Effector memory CD4-positive, alpha-beta T cell (primary cell): ENCODE measurements around the gene NUBPL.
"Not testable (repeated sequence)": the region's sequence is repeated elsewhere in the genome, so short reads cannot be mapped to it uniquely, and the experiment has no call there.

Experiments
- DNase-seq, 3 donors: peaks; one replicate each; pipeline ENCODE4 v3.0.0-alpha.2; 2020
- H3K27ac ChIP-seq: 2 replicates; pipeline ENCODE4 v1.7.0; 2013; ENCODE audit warnings: mild to moderate bottlenecking, low read length, moderate library complexity; ENCODE audit not compliant: insufficient read depth, poor library complexity, severe bottlenecking
- H3K27me3 ChIP-seq: replicated peaks from 2 replicates; pipeline ENCODE4 v1.7.0; 2013; ENCODE audit warnings: mild to moderate bottlenecking, low read length; ENCODE audit not compliant: insufficient read depth, control insufficient read depth, poor library complexity, severe bottlenecking
- H3K36me3 ChIP-seq: 2 replicates; pipeline ENCODE4 v1.7.0; 2013; ENCODE audit warnings: mild to moderate bottlenecking, low read length, moderate library complexity; ENCODE audit not compliant: control insufficient read depth, insufficient read depth
- H3K4me1 ChIP-seq: 2 replicates; pipeline ENCODE4 v1.7.0; 2013; ENCODE audit warnings: low read length, mild to moderate bottlenecking; ENCODE audit not compliant: control insufficient read depth, insufficient read depth, poor library complexity, severe bottlenecking
- H3K4me3 ChIP-seq: 2 replicates; pipeline ENCODE4 v1.7.0; 2013; ENCODE audit warnings: low read length, low read depth, mild to moderate bottlenecking; ENCODE audit not compliant: insufficient read depth, poor library complexity, severe bottlenecking
- H3K9me3 ChIP-seq: 2 replicates; pipeline ENCODE4 v1.7.0; 2013; ENCODE audit warnings: mild to moderate bottlenecking, low read length, moderate library complexity; ENCODE audit not compliant: control insufficient read depth

Gene NUBPL

DNA sequence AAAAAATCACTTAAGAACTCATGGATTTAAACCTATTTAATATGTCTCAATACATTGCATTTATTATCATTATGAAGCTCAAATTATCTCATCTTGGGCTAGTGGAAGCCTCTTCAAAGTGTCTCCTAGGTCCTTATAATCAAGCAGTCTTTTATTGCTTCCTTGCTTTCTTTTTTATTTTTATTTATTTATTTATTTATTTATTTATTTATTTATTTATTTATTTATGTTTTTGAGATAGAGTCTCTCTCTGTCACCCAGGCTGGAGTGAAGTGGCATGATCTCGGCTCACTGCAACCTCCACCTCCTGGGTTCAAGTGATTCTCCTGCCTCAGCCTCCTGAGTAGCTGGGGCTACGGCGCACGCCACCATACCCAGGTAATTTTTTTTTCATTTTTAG lies 329.0 kb downstream of the NUBPL start:
- H3K9me3 ChIP-seq, H3K27ac ChIP-seq, DNase-seq, H3K27me3 ChIP-seq, H3K36me3 ChIP-seq, H3K4me3 ChIP-seq, H3K4me1 ChIP-seq: not testable (repeated sequence)

DNA sequence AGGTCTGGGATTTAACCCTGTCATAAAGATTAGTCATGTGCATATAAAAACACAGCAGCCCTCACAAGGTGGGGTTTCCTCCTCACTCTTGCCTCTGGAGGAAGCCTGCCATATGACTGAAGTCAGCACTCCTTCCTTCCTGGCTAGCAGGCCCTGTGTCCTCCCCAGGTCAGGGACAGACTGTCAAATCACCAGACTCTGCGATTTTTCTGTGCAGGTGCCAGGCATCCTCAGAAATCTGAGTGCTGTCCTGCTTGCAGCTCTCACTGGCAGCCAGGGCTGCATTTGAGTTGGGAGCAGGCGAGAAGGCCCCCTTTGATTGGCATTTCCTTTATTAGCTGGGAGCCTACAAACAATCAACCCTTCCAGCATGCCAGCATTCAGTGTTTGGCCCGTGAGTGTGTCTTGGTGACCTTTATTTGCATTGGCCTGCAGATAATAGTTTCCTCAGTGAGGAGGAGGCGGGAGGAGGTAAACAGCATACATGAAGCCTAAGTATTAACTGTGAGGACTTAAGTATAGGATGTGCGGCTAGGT lies 332.1 kb downstream of the NUBPL start:
- no peaks in the 10 kb centered on the region for H3K27me3 ChIP-seq
- no peaks in the 10 kb centered on the region for H3K4me1 ChIP-seq
- H3K4me3 ChIP-seq: no peak overlapping the region
- H3K36me3 ChIP-seq: no peaks in the 10 kb centered on the region
- no peaks in the 10 kb centered on the region for H3K9me3 ChIP-seq
- no peak for DNase-seq
- no peak overlapping the region for H3K27ac ChIP-seq

DNA sequence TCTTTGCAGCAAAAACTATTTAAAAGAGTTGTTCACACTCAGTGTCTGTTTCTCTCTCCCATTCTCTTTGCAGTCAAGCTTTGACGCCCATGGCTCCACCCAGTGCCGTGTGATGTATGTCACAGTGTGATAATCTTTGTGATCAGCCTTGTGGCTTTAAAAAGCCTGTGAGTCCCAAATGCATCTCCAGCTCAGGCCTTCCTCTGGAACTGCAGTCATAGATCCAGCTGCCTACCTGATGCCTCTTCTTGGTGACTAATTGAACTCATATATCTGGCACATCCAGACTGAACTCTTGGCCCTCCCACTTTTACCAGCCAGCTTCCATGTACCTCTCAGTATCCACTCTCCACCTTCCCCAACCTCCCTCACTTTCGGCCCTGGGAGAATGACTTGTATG lies 333.1 kb downstream of the NUBPL start:
- no peaks in the 10 kb centered on the region for H3K9me3 ChIP-seq
- H3K27me3 ChIP-seq: no peaks in the 10 kb centered on the region
- DNase-seq: no peak
- H3K36me3 ChIP-seq: no peaks in the 10 kb centered on the region
- H3K27ac ChIP-seq: no peak overlapping the region
- no peaks in the 10 kb centered on the region for H3K4me1 ChIP-seq
- no peak overlapping the region for H3K4me3 ChIP-seq

DNA sequence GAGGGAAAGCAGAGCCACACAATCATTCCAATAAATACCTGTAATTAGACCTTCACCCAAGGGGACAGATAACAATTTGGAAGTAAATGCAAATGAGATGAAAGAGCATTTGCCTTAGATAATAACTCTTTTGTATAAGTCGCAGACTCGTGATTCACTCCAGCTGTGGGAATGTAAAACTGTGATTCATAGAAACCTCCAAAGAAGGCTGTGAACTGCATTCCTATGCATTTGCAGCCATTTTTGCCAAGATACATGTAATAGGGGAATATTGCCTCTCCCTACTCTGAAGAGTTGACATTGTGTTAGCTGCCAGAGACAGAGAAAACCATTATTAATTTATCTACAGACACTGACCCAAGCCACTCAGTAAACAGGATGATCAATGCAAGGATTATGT lies 334.0 kb downstream of the NUBPL start:
- DNase-seq: no peak
- no peak overlapping the region for H3K27ac ChIP-seq
- H3K9me3 ChIP-seq: no peaks in the 10 kb centered on the region

DNA sequence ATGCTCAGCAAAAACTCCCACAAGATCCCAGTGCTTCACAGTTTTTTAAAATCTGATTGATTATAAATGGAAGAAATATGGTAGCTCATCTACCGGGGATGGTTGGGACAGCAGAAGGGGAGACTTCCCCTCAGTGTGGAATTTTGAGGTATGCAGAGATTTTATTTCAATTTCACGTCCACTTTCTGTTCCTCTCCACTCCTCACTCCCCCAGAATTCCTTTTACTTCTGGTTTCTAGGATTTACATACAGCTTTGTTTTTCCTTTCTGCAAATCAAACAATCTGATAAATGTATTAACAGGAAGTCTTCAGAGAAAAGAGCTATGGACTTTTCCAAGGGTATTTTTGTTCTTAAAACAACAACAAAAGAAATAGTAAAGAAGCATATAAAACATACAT lies 334.4 kb downstream of the NUBPL start:
- Histone ChIP-seq H3K27ac (no peak overlapping the region), H3K36me3 (no peaks in the 10 kb centered on the region), H3K9me3 (no peaks in the 10 kb centered on the region), H3K4me1 (no peaks in the 10 kb centered on the region), H3K4me3 (no peak overlapping the region), H3K27me3 (no peaks in the 10 kb centered on the region)
- no peak for DNase-seq

More for the DNA sequence above, 334.0 kb downstream of the NUBPL start:
- H3K4me3 ChIP-seq: no peak overlapping the region
- H3K4me1 ChIP-seq: no peaks in the 10 kb centered on the region
- no peaks in the 10 kb centered on the region for H3K27me3 ChIP-seq
- H3K36me3 ChIP-seq: no peaks in the 10 kb centered on the region

DNA sequence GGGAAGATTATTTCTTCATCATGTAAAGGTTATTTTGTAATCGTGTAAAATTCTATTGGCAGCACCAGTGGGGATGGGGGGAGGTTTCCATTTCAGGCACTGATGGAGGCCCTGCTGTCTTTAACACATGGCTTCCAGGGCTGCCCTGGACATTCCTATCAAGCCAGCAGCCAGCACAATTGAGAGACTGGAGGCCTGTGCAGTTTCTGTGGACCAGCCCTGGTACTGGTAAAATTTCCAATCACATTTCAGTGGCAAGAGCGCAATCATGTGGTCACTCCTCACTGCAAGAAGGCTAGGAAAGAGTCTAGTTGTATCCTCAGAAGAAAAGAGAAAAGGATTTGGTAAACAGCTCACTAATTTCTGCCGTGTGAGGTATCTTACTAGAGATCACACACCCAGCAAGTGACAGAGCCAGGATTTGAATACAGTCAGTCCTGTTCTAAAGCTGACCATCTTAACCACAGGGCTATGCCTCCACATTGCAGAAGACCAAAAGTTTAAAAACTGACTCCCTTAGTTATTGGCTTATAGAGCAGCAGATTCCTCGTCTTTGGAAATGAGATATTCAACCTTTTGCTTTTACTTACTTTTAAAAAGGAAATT lies 336.5 kb downstream of the NUBPL start:
- no peak for DNase-seq
- Histone ChIP-seq H3K4me1 (no peaks in the 10 kb centered on the region), H3K4me3 (no peak overlapping the region)

DNA sequence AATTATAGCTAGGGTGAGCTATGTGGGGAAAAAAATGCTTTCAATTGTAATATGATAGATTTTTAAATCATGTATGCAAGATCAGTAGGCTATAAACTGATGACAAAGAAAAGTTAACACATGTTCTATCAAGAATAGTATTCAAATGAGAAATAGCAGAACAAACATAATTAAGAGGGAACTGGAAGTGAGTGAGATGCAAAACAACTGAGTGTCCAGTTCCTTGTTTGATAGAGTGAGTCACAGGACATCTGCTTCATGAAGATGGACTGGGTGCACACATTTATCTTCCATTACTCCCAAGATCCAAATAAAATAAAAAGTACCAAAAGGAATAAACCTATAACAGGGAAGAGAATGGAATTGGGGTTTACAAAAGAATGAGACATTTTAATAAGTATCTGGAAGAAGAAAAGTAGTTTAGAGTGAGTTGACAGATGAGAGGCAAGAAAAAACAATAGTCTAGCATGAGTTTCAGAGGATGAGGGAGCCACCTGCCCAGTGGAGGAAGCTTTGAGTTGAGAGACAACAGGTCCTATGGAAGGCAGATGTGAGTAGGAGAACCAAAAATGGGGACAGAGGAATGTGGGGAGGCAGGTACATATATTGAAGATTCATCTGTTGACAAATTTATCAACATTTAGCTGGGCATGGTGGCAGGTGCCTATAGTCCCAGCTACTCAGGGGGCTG lies 337.8 kb downstream of the NUBPL start:
- no peaks in the 10 kb centered on the region for H3K4me1 ChIP-seq
- H3K27me3 ChIP-seq: no peaks in the 10 kb centered on the region
- no peak overlapping the region for H3K27ac ChIP-seq
- DNase-seq: no peak
- no peak overlapping the region for H3K4me3 ChIP-seq
- no peaks in the 10 kb centered on the region for H3K9me3 ChIP-seq
- H3K36me3 ChIP-seq: no peaks in the 10 kb centered on the region

More for the DNA sequence above, 336.5 kb downstream of the NUBPL start:
- Histone ChIP-seq H3K36me3 (no peaks in the 10 kb centered on the region), H3K27ac (no peak overlapping the region), H3K9me3 (no peaks in the 10 kb centered on the region), H3K27me3 (no peaks in the 10 kb centered on the region)

DNA sequence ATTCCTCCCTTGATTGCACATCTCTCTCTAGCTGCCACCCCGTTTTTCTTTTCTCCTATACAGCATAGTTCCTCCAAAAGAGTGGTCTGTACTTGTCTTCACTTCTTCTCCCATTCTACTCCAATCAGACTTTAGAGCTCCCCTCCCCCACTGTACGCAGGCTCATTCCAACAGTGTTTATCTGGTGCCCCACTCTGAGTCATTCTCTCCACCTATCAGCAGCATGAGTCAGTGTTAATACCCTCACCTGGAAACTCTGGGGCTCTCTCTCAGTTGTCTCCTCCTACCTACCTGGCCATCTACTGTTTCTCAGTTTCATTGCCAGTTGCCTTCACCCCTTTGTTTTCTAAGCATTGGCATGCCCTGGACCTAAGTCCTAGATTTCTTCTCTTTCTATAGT lies 340.8 kb downstream of the NUBPL start:
- Histone ChIP-seq H3K36me3 (no peaks in the 10 kb centered on the region), H3K4me1 (no peaks in the 10 kb centered on the region), H3K9me3 (no peaks in the 10 kb centered on the region), H3K4me3 (no peak overlapping the region), H3K27me3 (no peaks in the 10 kb centered on the region), H3K27ac (no peak overlapping the region)
- DNase-seq: no peak

DNA sequence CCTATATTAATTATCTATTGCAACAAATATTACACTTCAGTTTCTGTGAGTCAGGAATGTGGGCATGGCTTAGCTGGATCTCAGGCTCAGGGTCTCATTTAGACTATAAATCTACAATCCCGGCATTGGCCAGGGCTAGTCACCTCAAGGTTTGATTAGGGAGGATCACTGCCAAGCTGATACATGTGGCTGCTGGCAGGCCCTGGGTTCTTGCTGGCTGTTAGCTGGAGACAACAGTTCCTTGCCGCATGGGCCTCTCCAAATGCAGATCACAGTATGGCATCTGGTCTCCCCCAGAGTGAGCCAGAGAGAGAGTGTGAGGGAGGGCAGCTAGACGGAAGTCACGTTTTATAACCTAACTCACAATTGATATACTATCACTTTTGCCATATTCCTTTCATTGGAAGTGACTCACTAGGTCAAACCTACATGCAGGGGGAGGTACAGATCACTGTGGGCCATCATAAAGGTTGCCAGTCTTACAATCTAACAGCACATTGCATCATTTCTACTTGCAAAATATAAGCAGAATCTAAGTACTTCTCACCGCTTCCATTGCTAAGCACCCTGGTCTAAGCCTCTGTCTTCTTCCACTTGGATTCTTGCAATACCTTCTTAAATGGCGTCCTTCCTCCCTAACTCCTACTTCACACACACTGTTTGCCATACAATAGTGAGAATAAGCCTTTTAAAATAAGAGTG lies 341.9 kb downstream of the NUBPL start:
- no peak for DNase-seq
- Histone ChIP-seq H3K9me3 (no peaks in the 10 kb centered on the region), H3K4me1 (no peaks in the 10 kb centered on the region), H3K27me3 (no peaks in the 10 kb centered on the region), H3K27ac (no peak overlapping the region), H3K36me3 (no peaks in the 10 kb centered on the region), H3K4me3 (no peak overlapping the region)

DNA sequence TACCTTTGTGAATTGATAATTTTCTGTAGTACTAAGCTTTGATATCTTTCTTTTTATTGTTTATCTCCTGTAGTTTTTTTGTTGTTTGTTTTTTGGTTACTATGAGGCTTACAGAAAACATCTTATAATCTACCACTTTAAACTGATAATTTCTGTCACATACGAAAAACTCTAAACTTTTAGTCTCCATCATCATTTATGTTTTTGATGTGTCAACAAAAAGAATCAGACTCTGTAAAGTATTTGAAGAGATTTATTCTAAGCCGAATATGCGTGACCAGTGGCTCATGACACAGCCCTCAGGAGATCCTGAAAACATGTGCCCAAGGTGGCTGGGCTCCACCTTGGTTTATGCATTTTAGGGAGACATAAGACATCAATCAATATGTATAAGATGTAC lies 348.8 kb downstream of the NUBPL start:
- H3K36me3 ChIP-seq: no peaks in the 10 kb centered on the region
- no peaks in the 10 kb centered on the region for H3K4me1 ChIP-seq
- no peaks in the 10 kb centered on the region for H3K27me3 ChIP-seq
- no peak overlapping the region for H3K27ac ChIP-seq
- H3K9me3 ChIP-seq: peaks cover 8% of the 10 kb centered on the region
- DNase-seq: no peak
- H3K4me3 ChIP-seq: no peak overlapping the region
